Frontal cortex (tissue), 4 donors: Measurements from ENCODE around the gene MRPL37. TPM values are rescaled to one million over a fixed set of nuclear protein-coding genes. Genes with fewer than 3 reads are reported as not detected.

Experiments used
- DNase-seq, 2 donors: peaks; one replicate each; pipeline ENCODE4 v3.0.0; 2012; ENCODE audit warnings: low spot score in 2 of 2
- FAIRE-seq: peaks from 2 replicates; lab custom pipeline; 2012; peaks lifted over from hg19 to GRCh38; lab: Jason Lieb, UNC
- total RNA-seq: library from RNA; depleted of rRNA; stranded (reverse); fragments of >200 nt; gene quantifications from one replicate; pipeline ENCODE4 v1.2.3, GENCODE V29; 2014
- donor health status: control.
- donor health status: control.
- donor health status: control.

MRPL37 gene
- total RNA-seq, 1 donor from 2014 or later: 29.3 TPM

GRCh38 chr1:54234284-54234683 lies 34.3 kb downstream of the MRPL37 start:
- FAIRE-seq: no peak

GRCh38 chr1:54237586-54237985 lies 37.6 kb downstream of the MRPL37 start:
- DNase-seq: no peak
- no peak for FAIRE-seq

More at GRCh38 chr1:54234284-54234683, 34.3 kb downstream of the MRPL37 start:
- no peak for DNase-seq

- no peak for FAIRE-seq
- DNase-seq: no peak
Measured at GRCh38 chr1:54238353-54239034, 38.5 kb downstream of the MRPL37 start.

GRCh38 chr1:54239035-54239383 lies 39.0 kb downstream of the MRPL37 start:
- DNase-seq (no peak), FAIRE-seq (no peak)

- DNase-seq (peak; percentile 42 to 66), FAIRE-seq (no peak)
Measured at GRCh38 chr1:54239631-54240031, 39.7 kb downstream of the MRPL37 start.

GRCh38 chr1:54240741-54241335 lies 40.9 kb downstream of the MRPL37 start:
- DNase-seq: no peak
- no peak for FAIRE-seq

GRCh38 chr1:54241364-54241763 lies 41.4 kb downstream of the MRPL37 start:
- FAIRE-seq (no peak), DNase-seq (no peak)

- FAIRE-seq (no peak), DNase-seq (no peak)
Measured at GRCh38 chr1:54243022-54243421, 43.1 kb downstream of the MRPL37 start.

- FAIRE-seq: no peak
- DNase-seq: no peak
Measured at GRCh38 chr1:54244655-54245054, 44.7 kb downstream of the MRPL37 start.

GRCh38 chr1:54245501-54245900 lies 45.5 kb downstream of the MRPL37 start:
- FAIRE-seq: no peak
- DNase-seq: no peak

- no peak for DNase-seq
- FAIRE-seq: no peak
Measured at GRCh38 chr1:54246116-54246721, 46.3 kb downstream of the MRPL37 start.

- DNase-seq: no peak
- FAIRE-seq: no peak
Measured at GRCh38 chr1:54247863-54248515, 48.0 kb downstream of the MRPL37 start.

- no peak for DNase-seq
- no peak for FAIRE-seq
Measured at GRCh38 chr1:54248966-54249365, 49.0 kb downstream of the MRPL37 start.

GRCh38 chr1:54249819-54250435 lies 50.0 kb downstream of the MRPL37 start:
- DNase-seq (no peak), FAIRE-seq (no peak)

- no peak for DNase-seq
- no peak for FAIRE-seq
Measured at GRCh38 chr1:54250670-54251069, 50.7 kb downstream of the MRPL37 start.

- no peak for FAIRE-seq
- no peak for DNase-seq
Measured at GRCh38 chr1:54252371-54252936, 52.5 kb downstream of the MRPL37 start.

- DNase-seq (no peak), FAIRE-seq (no peak)
Measured at GRCh38 chr1:54253480-54253879, 53.5 kb downstream of the MRPL37 start.

- FAIRE-seq (no peak), DNase-seq (no peak)
Measured at GRCh38 chr1:54254055-54254454, 54.1 kb downstream of the MRPL37 start.

- no peak for DNase-seq
- no peak for FAIRE-seq
Measured at GRCh38 chr1:54255026-54255702, 55.2 kb downstream of the MRPL37 start.
